HG02885 (cell line): ENCODE data around the gene FRMPD2.
"Not testable (repeated sequence)": the region's sequence is repeated elsewhere in the genome, so short reads cannot be mapped to it uniquely, and the experiment has no call there.

Experiments
- ATAC-seq: cut with Tn5 transposase; IDR thresholded peaks from one replicate; pipeline ENCODE4 v1.9.1; 2021; ENCODE audit warnings: mild to moderate bottlenecking; ENCODE audit not compliant: unreplicated experiment, poor library complexity

Gene FRMPD2

GRCh38 chr10:48289501-48290238, 15.2 kb upstream of the FRMPD2 start:
- ATAC-seq: peak; percentile 75

- ATAC-seq: no peak
Measured at GRCh38 chr10:48288661-48289060, 14.2 kb upstream of the FRMPD2 start.

GRCh38 chr10:48287417-48288391, 13.2 kb upstream of the FRMPD2 start:
- no peak for ATAC-seq

- ATAC-seq: no peak
Measured at GRCh38 chr10:48286356-48286755, 11.9 kb upstream of the FRMPD2 start.

GRCh38 chr10:48285710-48286109, 11.2 kb upstream of the FRMPD2 start:
- no peak for ATAC-seq

GRCh38 chr10:48284811-48285210, 10.3 kb upstream of the FRMPD2 start:
- no peak for ATAC-seq

GRCh38 chr10:48284002-48284546, 9.6 kb upstream of the FRMPD2 start:
- ATAC-seq: no peak

- peak; percentile 72 for ATAC-seq
Measured at GRCh38 chr10:48282829-48283228, 8.3 kb upstream of the FRMPD2 start.

- not testable (repeated sequence) for ATAC-seq
Measured at GRCh38 chr10:48281697-48282096, 7.2 kb upstream of the FRMPD2 start.

- ATAC-seq: peak; percentile 90
Measured at GRCh38 chr10:48279081-48279751, 4.7 kb upstream of the FRMPD2 start.

- no peak for ATAC-seq
Measured at GRCh38 chr10:48277093-48277492, 2.6 kb upstream of the FRMPD2 start.

- ATAC-seq: no peak
Measured at GRCh38 chr10:48273741-48274140, 755 bp downstream of the FRMPD2 start.

- ATAC-seq: no peak
Measured at GRCh38 chr10:48272682-48273081, 1.8 kb downstream of the FRMPD2 start.

- ATAC-seq: no peak
Measured at GRCh38 chr10:48271047-48271730, 3.3 kb downstream of the FRMPD2 start.

GRCh38 chr10:48266528-48266927, 8.0 kb downstream of the FRMPD2 start:
- peak; percentile 64 for ATAC-seq

- no peak for ATAC-seq
Measured at GRCh38 chr10:48258105-48258504, 16.4 kb downstream of the FRMPD2 start.

- ATAC-seq: no peak
Measured at GRCh38 chr10:48257407-48257961, 17.0 kb downstream of the FRMPD2 start.

GRCh38 chr10:48255722-48256121, 18.8 kb downstream of the FRMPD2 start:
- no peak for ATAC-seq

- ATAC-seq: no peak
Measured at GRCh38 chr10:48254750-48255512, 19.6 kb downstream of the FRMPD2 start.
